RWPE1 (cell line): Measurements from ENCODE around the gene ATP13A2.

Experiments used
- CTCF ChIA-PET: fragments of 350-600 bp; sonication (Branson Sonifier 250); formaldehyde crosslinking; extraction: SDS; loops from one replicate; lab custom pipeline; 2021; lab: Yijun Ruan, JAX
- POLR2A ChIA-PET: fragments of 400-600 bp; formaldehyde crosslinking; extraction: SDS; loops from one replicate; lab custom pipeline; 2020; ENCODE audit warnings: antibody characterized with exemption; ENCODE audit not compliant: low non-redundant PET; lab: Yijun Ruan, JAX
- DNase-seq: peaks from one replicate; pipeline ENCODE4 v3.0.0; 2012; ENCODE audit warnings: low spot score
- H3K27ac ChIP-seq: fragments of 450-650 bp; 2 replicates; pipeline ENCODE4 v1.5.1; 2017
- TF ChIP-seq, protein P1 (sequence below): fragments of 450-650 bp; conservative IDR thresholded peaks from 2 replicates; pipeline ENCODE4 v1.5.1; 2017; ENCODE audit warnings: low read depth, mild to moderate bottlenecking

ATP13A2 gene

DNA sequence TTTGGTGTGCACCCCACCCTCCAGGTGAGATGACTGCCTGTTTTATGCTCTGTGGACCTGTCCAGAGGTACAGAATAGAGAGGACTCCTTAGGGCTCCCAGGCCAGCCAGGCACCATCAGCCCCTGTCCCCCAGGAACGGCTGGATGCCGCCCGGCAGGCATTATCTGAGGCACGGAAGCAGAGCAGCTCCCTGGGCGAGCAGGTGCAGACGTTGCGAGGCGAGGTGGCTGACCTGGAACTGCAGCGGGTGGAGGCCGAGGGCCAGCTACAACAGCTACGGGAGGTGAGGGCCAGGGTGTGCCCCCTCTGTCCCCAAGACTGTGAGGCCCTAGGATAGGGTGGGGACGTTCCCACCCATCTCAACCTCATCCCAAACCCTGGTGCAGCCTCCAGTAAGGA, 42.1 kb downstream of the ATP13A2 start:
- no peak for DNase-seq
- TF ChIP-seq, protein P1, sequence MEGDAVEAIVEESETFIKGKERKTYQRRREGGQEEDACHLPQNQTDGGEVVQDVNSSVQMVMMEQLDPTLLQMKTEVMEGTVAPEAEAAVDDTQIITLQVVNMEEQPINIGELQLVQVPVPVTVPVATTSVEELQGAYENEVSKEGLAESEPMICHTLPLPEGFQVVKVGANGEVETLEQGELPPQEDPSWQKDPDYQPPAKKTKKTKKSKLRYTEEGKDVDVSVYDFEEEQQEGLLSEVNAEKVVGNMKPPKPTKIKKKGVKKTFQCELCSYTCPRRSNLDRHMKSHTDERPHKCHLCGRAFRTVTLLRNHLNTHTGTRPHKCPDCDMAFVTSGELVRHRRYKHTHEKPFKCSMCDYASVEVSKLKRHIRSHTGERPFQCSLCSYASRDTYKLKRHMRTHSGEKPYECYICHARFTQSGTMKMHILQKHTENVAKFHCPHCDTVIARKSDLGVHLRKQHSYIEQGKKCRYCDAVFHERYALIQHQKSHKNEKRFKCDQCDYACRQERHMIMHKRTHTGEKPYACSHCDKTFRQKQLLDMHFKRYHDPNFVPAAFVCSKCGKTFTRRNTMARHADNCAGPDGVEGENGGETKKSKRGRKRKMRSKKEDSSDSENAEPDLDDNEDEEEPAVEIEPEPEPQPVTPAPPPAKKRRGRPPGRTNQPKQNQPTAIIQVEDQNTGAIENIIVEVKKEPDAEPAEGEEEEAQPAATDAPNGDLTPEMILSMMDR: no peak
- no peak overlapping the region for H3K27ac ChIP-seq
- ChIA-PET POLR2A (no interaction called here), CTCF (no interaction called here)

DNA sequence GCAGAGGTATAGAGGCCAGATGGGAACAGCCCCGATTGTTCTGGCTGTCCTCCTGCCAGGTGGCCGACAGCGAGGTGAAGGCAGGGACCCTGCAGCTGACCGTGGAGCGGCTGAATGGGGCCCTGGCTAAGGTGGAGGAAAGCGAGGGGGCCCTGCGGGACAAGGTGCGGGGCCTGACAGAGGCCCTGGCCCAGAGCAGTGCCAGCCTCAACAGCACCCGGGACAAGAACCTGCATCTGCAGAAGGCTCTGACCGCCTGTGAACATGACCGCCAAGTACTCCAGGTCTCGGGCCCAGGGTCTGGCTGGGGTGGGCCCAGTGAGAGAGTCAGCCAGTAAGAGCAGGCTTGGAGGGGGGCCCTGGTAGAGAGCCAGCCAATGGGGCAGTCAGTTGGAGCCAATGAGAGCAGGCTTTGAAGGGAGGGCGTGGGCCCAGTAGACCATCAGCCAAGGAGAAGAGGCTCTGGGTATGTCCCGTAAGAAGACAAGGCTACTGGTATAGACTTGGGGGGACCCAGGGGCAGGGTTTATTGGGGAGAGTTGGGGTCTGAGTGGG, 42.6 kb downstream of the ATP13A2 start:
- TF ChIP-seq, protein P1: no peak
- no peak for DNase-seq
- ChIA-PET CTCF (no interaction called here), POLR2A (no interaction called here)
- H3K27ac ChIP-seq: 0 out of 2 replicates have a peak overlapping the region, but pooled peaks have one; percentile 24

DNA sequence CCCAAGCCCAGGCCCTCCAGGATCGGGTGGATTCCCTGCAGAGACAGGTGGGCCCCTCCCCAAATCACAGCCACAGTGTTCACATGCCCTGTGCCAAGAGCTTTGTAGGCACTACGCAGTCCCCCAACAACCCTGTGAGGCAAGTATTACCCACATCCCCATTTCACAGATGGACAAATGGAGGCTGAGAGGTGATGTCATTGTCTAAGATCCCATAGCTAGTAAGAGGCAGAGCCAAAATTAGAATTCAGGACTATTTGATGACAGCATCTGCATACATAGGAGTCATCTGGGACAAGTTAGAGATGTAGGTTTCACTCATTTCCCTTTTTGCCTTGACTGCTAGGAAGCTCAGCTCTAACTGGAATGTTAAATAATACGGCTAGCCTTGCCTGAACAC, 43.4 kb downstream of the ATP13A2 start:
- CTCF ChIA-PET: no interaction called here
- DNase-seq: no peak
- no peak overlapping the region for H3K27ac ChIP-seq
- POLR2A ChIA-PET: no interaction called here
- TF ChIP-seq, protein P1: no peak

DNA sequence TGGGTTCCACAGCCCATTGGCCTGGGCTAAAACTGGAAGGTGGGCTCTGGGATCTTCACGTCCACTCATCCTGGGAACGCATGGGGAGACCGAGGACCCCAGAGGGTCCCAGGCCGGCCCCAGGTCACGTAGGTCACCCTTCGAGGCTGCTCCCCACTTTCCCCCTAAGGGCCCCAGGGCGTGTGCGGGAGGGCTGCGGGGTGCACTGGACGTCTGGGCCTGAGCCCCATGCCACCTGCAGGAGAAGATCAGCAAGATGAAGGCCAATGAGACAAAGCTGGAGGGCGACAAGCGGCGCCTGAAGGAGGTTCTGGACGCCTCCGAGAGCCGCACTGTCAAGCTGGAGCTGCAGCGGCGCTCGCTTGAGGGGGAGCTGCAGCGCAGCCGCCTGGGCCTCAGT, 43.8 kb downstream of the ATP13A2 start:
- no peak for DNase-seq
- no peak overlapping the region for H3K27ac ChIP-seq
- TF ChIP-seq, protein P1: no peak
- CTCF ChIA-PET: interaction anchor here (1.5 kb wide), 1 partner anchor 18 kb away, joined by 6 read pairs; no protein-coding TSS in a partner anchor
- POLR2A ChIA-PET: no interaction called here

DNA sequence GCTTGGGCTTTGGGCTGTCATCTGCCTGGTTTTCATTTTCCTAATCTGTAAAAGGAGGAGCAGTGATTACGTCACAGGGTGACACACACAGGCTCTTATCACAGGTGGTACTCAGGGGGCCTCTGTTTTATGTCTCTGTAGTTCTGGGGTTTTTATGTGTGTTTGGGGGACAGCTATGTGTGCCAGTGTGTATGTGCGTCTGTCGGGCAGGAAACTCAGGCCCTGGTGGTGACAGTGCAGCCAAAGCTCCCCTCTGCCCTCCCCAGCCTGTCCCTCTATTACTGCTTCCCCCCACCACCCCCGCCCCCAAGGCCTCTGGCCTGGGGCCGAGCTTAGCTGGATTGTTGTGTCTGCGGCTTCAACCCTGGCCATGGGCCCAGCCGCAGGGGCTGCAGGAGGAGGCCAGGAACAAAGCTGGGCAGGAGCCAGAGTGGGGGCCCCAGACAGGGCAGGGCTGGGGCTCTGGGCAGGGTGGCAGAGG, 44.6 kb downstream of the ATP13A2 start:
- CTCF ChIA-PET: interaction anchor here (0.6 to 1.5 kb wide), 4 partner anchors 10 to 79 kb away, joined by 3 to 6 read pairs (median 3); no protein-coding TSS in a partner anchor
- POLR2A ChIA-PET: no interaction called here
- no peak for DNase-seq
- peak overlapping the region; percentile 38 for H3K27ac ChIP-seq
- TF ChIP-seq, protein P1: no peak

DNA sequence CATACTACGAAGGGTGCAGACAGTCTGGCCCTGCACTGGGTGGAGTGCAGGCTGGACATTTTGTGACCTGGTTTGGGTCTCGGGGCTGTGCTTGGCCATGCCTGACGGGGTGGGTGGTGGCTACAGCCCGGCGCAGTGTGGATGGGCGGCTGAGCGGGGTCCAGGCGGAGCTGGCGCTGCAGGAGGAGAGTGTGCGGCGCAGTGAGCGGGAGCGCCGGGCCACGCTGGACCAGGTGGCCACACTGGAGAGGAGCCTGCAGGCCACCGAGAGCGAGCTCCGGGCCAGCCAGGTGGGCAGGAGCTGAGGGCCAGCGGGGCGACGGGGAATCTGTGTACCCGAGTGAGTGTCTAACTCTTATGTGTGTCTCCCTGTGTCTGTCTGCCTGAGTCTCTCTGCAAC, 45.4 kb downstream of the ATP13A2 start:
- TF ChIP-seq, protein P1: no peak
- DNase-seq: no peak
- H3K27ac ChIP-seq: peak overlapping the region; percentile 38; the same call in 1 of the 2 replicates
- ChIA-PET POLR2A (no interaction called here), CTCF (interaction anchor here (0.8 to 1.5 kb wide), 3 partner anchors 10 to 80 kb away, joined by 3 to 6 read pairs (median 3); no protein-coding TSS in a partner anchor)
